PC-3 (cell line): ENCODE measurements around the gene CGRRF1. TPM values are rescaled to one million over a fixed set of nuclear protein-coding genes. Genes with fewer than 3 reads are reported as not detected.
A peak's percentile ranks its signal among the peaks of the same experiment; 100 is the strongest.

Experiments used
- ATAC-seq: fragments of 200-7000 bp; cut with Tn5 transposase; 2 replicates; pipeline ENCODE4 v1.9.1; 2020; ENCODE audit warnings: mild to moderate bottlenecking, moderate library complexity
- BruUV-seq: library from RNA; stranded (reverse); fragments of 400-500 nt; replicated peaks from 2 replicates; lab custom pipeline; 2021; lab: Mats Ljungman, UMichigan
- CTCF ChIA-PET: fragments of 300-600 bp; sonication (Branson Sonifier 250); formaldehyde crosslinking; loops from one replicate; lab custom pipeline; 2022; ENCODE audit warnings: antibody characterized with exemption; lab: Charles Lee
- POLR2A ChIA-PET: fragments of 300-600 bp; sonication (Branson Sonifier 250); formaldehyde crosslinking; loops from one replicate; lab custom pipeline; 2022; ENCODE audit warnings: antibody characterized with exemption; ENCODE audit not compliant: unreplicated experiment; lab: Charles Lee
- DNase-seq: peaks from one replicate; pipeline ENCODE4 v3.0.0-alpha.2; 2015
- H2AFZ ChIP-seq: fragments of 300-600 bp; sonication (generic); 2 replicates; pipeline ENCODE4 v1.6.0; 2016; ENCODE audit warnings: antibody characterized with exemption, low read length
- H3F3A ChIP-seq: fragments of 300-600 bp; sonication (generic); one replicate; pipeline ENCODE4 v1.6.0; 2017; ENCODE audit warnings: antibody characterized with exemption, low read length, control low read depth, mild to moderate bottlenecking; ENCODE audit not compliant: unreplicated experiment
- H3K27ac ChIP-seq: fragments of 300-600 bp; sonication (generic); 2 replicates; pipeline ENCODE4 v1.5.1; 2016; ENCODE audit warnings: mild to moderate bottlenecking, low read length
- H3K27me3 ChIP-seq: fragments of 300-600 bp; sonication (generic); 2 replicates; pipeline ENCODE4 v1.6.1; 2016; ENCODE audit warnings: low read length, mixed read lengths
- H3K36me3 ChIP-seq: fragments of 300-600 bp; sonication (generic); 2 replicates; pipeline ENCODE4 v1.6.1; 2016; ENCODE audit warnings: low read depth, mixed run types, low read length, mixed read lengths
- H3K4me1 ChIP-seq: fragments of 300-600 bp; sonication (generic); 2 replicates; pipeline ENCODE4 v1.5.1; 2016; ENCODE audit warnings: low read length; ENCODE audit not compliant: insufficient read depth
- H3K4me2 ChIP-seq: fragments of 300-600 bp; sonication (generic); 2 replicates; pipeline ENCODE4 v1.6.0; 2016; ENCODE audit warnings: low read length
- H3K4me3 ChIP-seq: fragments of 300-600 bp; sonication (generic); 2 replicates; pipeline ENCODE4 v1.5.1; 2016; ENCODE audit warnings: mild to moderate bottlenecking, low read length, mixed read lengths
- H3K79me2 ChIP-seq: fragments of 300-600 bp; sonication (generic); 2 replicates; pipeline ENCODE4 v1.6.1; 2017; ENCODE audit warnings: low read length, mixed read lengths
- H3K9ac ChIP-seq: fragments of 300-600 bp; sonication (generic); 2 replicates; pipeline ENCODE4 v1.6.0; 2016; ENCODE audit warnings: mild to moderate bottlenecking, low read length
- H3K9me2 ChIP-seq: fragments of 300-600 bp; sonication (generic); replicated peaks from 2 replicates; pipeline ENCODE4 v1.6.1; 2016; ENCODE audit warnings: mixed run types, low read length, mixed read lengths
- H3K9me3 ChIP-seq: fragments of 300-600 bp; sonication (generic); 2 replicates; pipeline ENCODE4 v1.6.1; 2016; ENCODE audit warnings: low read length, mixed read lengths
- H4K20me1 ChIP-seq: fragments of 300-600 bp; sonication (generic); 2 replicates; pipeline ENCODE4 v1.6.1; 2016; ENCODE audit warnings: low read length, mixed read lengths
- EZH2 ChIP-seq: fragments of 300-600 bp; sonication (generic); IDR thresholded peaks from one replicate; pipeline ENCODE4 v1.6.1; 2017; ENCODE audit warnings: antibody characterized with exemption, mild to moderate bottlenecking, low read length; ENCODE audit not compliant: unreplicated experiment
- EZH2phosphoT487 ChIP-seq: fragments of 300-600 bp; sonication (generic); IDR thresholded peaks from 2 replicates; pipeline ENCODE4 v1.6.1; 2018; ENCODE audit warnings: mild to moderate bottlenecking, antibody characterized with exemption, low read length, borderline replicate concordance
- intact Hi-C: fragments of 100-400 bp; cut with micrococcal nuclease; formaldehyde crosslinking; loops from 2 replicates; pipeline ENCODE4 v1.9.0; 2023
- total RNA-seq: library from RNA; depleted of rRNA; stranded (reverse); fragments of >200 nt; gene quantifications from 2 replicates; pipeline ENCODE4 v1.2.3, GENCODE V29; 2014
- TF ChIP-seq, protein P1 (sequence below): fragments of 300-600 bp; sonication (generic); conservative IDR thresholded peaks from 2 replicates; pipeline ENCODE4 v1.5.1; 2017; ENCODE audit warnings: antibody characterized with exemption, low read depth, mild to moderate bottlenecking, low read length

The CGRRF1 gene
- total RNA-seq, 1 experiment from 2014 or later, result 31.3 TPM

DNA sequence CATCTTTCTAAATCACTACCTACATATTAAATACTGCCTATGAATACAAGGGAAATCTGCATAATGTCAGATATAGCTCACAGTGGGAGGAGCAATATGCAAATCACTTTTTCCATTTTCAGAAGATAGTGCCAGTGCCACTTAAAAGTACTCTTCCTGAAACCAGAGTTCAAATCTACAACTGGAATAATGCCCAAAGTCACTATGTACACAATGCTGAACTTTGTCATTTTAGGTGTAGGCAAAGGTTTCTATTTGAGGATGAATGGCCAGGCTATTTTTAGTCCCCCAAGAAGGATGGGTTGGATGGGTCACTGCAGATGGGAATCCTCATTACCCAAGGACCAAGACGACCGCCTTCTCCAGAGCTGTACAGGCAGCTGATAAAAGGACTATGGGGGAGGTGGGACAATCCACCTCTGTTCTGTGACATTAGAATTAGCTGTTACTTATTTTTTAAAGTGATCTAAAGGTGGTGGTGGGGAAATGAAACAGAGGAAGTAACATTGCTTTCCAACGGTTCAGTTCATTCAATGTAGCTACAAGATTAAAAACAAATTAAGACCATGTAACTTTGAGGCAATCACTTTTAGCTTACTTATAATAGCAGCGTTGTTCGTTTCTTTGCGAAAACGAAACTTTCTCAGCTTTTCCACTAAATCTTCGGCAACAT, 26.5 kb upstream of the CGRRF1 start:
- BruUV-seq, result no TSS peak
- TF ChIP-seq EZH2, result no peak
- TF ChIP-seq, protein P1, sequence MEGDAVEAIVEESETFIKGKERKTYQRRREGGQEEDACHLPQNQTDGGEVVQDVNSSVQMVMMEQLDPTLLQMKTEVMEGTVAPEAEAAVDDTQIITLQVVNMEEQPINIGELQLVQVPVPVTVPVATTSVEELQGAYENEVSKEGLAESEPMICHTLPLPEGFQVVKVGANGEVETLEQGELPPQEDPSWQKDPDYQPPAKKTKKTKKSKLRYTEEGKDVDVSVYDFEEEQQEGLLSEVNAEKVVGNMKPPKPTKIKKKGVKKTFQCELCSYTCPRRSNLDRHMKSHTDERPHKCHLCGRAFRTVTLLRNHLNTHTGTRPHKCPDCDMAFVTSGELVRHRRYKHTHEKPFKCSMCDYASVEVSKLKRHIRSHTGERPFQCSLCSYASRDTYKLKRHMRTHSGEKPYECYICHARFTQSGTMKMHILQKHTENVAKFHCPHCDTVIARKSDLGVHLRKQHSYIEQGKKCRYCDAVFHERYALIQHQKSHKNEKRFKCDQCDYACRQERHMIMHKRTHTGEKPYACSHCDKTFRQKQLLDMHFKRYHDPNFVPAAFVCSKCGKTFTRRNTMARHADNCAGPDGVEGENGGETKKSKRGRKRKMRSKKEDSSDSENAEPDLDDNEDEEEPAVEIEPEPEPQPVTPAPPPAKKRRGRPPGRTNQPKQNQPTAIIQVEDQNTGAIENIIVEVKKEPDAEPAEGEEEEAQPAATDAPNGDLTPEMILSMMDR, result no peak
- TF ChIP-seq EZH2phosphoT487, result no peak
- no peak for ATAC-seq
- ChIA-PET POLR2A (no interaction called here), CTCF (no interaction called here)
- Histone ChIP-seq H3K9me2 (no peaks in the 10 kb centered on the region), H3K4me2 (peak overlapping the region; percentile 66), H3K27ac (0 out of 2 replicates have a peak overlapping the region, but pooled peaks have one; percentile 70), H3K79me2 (peaks cover 66% of the 10 kb centered on the region), H4K20me1 (peaks cover 11% of the 10 kb centered on the region; the same call in 1 of the 2 replicates), H2AFZ (no peak overlapping the region), H3K4me1 (peaks cover 67% of the 10 kb centered on the region), H3K4me3 (no peak overlapping the region), H3K9me3 (no peaks in the 10 kb centered on the region), H3K27me3 (no peaks in the 10 kb centered on the region), H3F3A (peaks cover 24% of the 10 kb centered on the region), H3K9ac (no peak overlapping the region), H3K36me3 (peaks cover 24% of the 10 kb centered on the region)
- intact Hi-C loops, result no loop called here
- peak; percentile 49 for DNase-seq

DNA sequence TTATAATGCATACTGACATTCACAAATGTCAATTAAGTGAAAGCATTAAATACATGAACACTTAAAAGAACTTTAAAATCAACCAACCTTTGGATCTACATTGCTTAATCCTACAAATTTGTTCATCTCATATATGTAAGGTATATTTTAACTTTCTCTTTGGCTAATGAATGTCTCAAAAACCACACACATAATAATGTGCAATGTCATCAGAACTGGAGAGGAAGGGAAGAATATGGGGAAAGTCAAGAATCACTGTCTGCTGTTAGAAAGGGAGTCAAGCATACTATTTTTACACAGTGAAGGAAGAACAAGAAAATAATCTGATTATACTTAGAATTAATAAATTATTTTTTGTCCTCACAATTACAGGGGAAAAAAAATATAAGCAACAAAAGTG, 25.9 kb upstream of the CGRRF1 start:
- intact Hi-C loops, result no loop called here
- TF ChIP-seq, protein P1, result no peak
- no peak for TF ChIP-seq EZH2
- no peak for TF ChIP-seq EZH2phosphoT487
- CTCF ChIA-PET, result no interaction called here
- BruUV-seq, result no TSS peak
- no peaks in the 10 kb centered on the region for H3K9me2 ChIP-seq
- H3K27me3 ChIP-seq, result no peaks in the 10 kb centered on the region
- no peak overlapping the region for H3K9ac ChIP-seq
- H3K4me3 ChIP-seq, result no peak overlapping the region
- H2AFZ ChIP-seq, result no peak overlapping the region
- no peak overlapping the region for H3K27ac ChIP-seq
- POLR2A ChIA-PET, result no interaction called here
- H3K36me3 ChIP-seq, result peaks cover 18% of the 10 kb centered on the region
- ATAC-seq (no peak), DNase-seq (no peak)
- peaks cover 11% of the 10 kb centered on the region; the same call in 1 of the 2 replicates for H4K20me1 ChIP-seq
- H3K9me3 ChIP-seq, result no peaks in the 10 kb centered on the region
- H3K79me2 ChIP-seq, result peaks cover 70% of the 10 kb centered on the region
- H3K4me1 ChIP-seq, result peaks cover 67% of the 10 kb centered on the region
- H3K4me2 ChIP-seq, result peak overlapping the region; percentile 66
- H3F3A ChIP-seq, result peaks cover 24% of the 10 kb centered on the region

DNA sequence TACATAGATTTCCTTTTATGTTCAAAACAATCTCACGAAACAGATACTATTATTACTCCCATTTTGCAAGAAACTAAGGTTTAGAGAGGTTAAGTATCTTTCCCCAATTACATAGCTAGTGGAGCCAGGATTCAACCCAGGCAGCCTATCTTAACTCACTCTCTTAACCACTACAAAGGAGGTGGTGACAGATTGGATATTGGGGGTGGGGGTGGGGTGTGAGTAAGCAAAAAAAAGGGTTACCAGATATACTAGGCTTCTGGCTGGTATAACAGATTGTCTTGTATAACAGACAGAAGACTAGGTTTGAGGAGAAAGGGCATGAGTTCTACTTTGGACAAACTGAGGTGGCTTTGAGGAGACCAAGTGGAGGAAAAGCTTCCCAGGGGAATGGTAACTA, 23.0 kb upstream of the CGRRF1 start:
- Histone ChIP-seq H3K4me1 (peaks cover 63% of the 10 kb centered on the region), H3K4me2 (peak overlapping the region; percentile 12), H3K36me3 (peaks cover 11% of the 10 kb centered on the region; the same call in 1 of the 2 replicates), H2AFZ (no peak overlapping the region), H3K27ac (no peak overlapping the region), H3K79me2 (peaks cover 71% of the 10 kb centered on the region), H3K9ac (no peak overlapping the region), H3F3A (peaks cover 6% of the 10 kb centered on the region), H4K20me1 (peaks cover 11% of the 10 kb centered on the region; the same call in 1 of the 2 replicates), H3K4me3 (no peak overlapping the region; the same call in 1 of the 2 replicates), H3K9me3 (no peaks in the 10 kb centered on the region), H3K9me2 (no peaks in the 10 kb centered on the region), H3K27me3 (no peaks in the 10 kb centered on the region)
- intact Hi-C loops, result no loop called here
- DNase-seq (no peak), ATAC-seq (no peak)
- ChIA-PET CTCF (no interaction called here), POLR2A (no interaction called here)
- no TSS peak for BruUV-seq
- no peak for TF ChIP-seq EZH2
- TF ChIP-seq, protein P1, result no peak
